Endothelial cell (in vitro differentiated cells): ENCODE results near the gene RAB35. TPM values are rescaled to one million over a fixed set of nuclear protein-coding genes. Genes with fewer than 3 reads are reported as not detected.
A peak's percentile ranks its signal among the peaks of the same experiment; 100 is the strongest.

ENCODE experiments used
- DNase-seq: peaks from one replicate; pipeline ENCODE4 v3.0.0; 2021; ENCODE audit warnings: low spot score
- H3K27ac Mint-ChIP-seq: one replicate; pipeline ENCODE4 v1.8.0; 2021; ENCODE audit warnings: mixed read lengths, inconsistent platforms; ENCODE audit not compliant: unreplicated experiment
- H3K27me3 Mint-ChIP-seq: one replicate; pipeline ENCODE4 v1.8.0; 2021; ENCODE audit warnings: mild to moderate bottlenecking, moderate library complexity, mixed read lengths, inconsistent platforms; ENCODE audit not compliant: unreplicated experiment
- H3K36me3 Mint-ChIP-seq: one replicate; pipeline ENCODE4 v1.8.0; 2021; ENCODE audit warnings: mild to moderate bottlenecking, low read depth, mixed read lengths, inconsistent platforms; ENCODE audit not compliant: unreplicated experiment
- H3K4me1 Mint-ChIP-seq: one replicate; pipeline ENCODE4 v1.8.0; 2021; ENCODE audit warnings: mild to moderate bottlenecking, mixed read lengths, inconsistent platforms; ENCODE audit not compliant: unreplicated experiment
- H3K4me3 Mint-ChIP-seq: one replicate; pipeline ENCODE4 v1.8.0; 2021; ENCODE audit warnings: mild to moderate bottlenecking, mixed read lengths, inconsistent platforms; ENCODE audit not compliant: unreplicated experiment
- H3K9me3 Mint-ChIP-seq: one replicate; pipeline ENCODE4 v1.8.0; 2021; ENCODE audit warnings: mixed read lengths, inconsistent platforms; ENCODE audit not compliant: unreplicated experiment
- total RNA-seq: library from RNA; stranded (reverse); fragmentation: NEBNext Ultra II Directional; extraction: Animal tissue kit (Norgen Biotek cat#: 25700); gene quantifications from one replicate; pipeline ENCODE4 v1.2.1, GENCODE V29; 2021; ENCODE audit not compliant: unreplicated experiment
- TF ChIP-seq, protein P1 (sequence below): fragments of 200-600 bp; sonication (generic); IDR thresholded peaks from one replicate; pipeline ENCODE4 v1.5.0; 2021; ENCODE audit warnings: antibody characterized with exemption; ENCODE audit not compliant: unreplicated experiment

The RAB35 gene
- total RNA-seq, 1 donor from 2014 or later: 76.4 TPM

DNA sequence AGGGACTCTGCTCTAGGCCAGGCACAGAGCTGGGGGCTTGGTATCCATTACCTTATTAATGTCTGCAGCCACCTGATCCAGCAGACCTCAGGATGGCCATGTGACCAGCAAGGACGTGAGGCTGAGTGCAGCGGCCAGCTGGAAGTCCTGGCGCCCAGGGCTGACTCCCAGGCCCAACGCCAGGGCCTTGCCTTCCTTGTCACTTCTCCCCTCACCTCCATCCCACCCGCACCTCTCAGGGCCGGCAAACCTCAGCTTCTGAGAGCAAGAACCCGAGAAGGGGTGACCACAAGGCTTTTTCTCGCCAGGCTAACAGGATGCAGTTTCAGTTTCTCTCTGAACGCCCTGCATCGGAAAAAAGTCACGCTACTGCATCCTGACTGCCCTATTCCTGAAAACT lies 15.4 kb downstream of the RAB35 start:
- Mint-ChIP-seq H3K27ac (no peak overlapping the region), H3K4me3 (peak overlapping the region; percentile 69), H3K9me3 (no peaks in the 10 kb centered on the region), H3K4me1 (peaks cover 24% of the 10 kb centered on the region), H3K27me3 (peaks cover 4% of the 10 kb centered on the region), H3K36me3 (peaks cover 12% of the 10 kb centered on the region)
- no peak for DNase-seq
- TF ChIP-seq, protein P1, sequence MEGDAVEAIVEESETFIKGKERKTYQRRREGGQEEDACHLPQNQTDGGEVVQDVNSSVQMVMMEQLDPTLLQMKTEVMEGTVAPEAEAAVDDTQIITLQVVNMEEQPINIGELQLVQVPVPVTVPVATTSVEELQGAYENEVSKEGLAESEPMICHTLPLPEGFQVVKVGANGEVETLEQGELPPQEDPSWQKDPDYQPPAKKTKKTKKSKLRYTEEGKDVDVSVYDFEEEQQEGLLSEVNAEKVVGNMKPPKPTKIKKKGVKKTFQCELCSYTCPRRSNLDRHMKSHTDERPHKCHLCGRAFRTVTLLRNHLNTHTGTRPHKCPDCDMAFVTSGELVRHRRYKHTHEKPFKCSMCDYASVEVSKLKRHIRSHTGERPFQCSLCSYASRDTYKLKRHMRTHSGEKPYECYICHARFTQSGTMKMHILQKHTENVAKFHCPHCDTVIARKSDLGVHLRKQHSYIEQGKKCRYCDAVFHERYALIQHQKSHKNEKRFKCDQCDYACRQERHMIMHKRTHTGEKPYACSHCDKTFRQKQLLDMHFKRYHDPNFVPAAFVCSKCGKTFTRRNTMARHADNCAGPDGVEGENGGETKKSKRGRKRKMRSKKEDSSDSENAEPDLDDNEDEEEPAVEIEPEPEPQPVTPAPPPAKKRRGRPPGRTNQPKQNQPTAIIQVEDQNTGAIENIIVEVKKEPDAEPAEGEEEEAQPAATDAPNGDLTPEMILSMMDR: no peak

DNA sequence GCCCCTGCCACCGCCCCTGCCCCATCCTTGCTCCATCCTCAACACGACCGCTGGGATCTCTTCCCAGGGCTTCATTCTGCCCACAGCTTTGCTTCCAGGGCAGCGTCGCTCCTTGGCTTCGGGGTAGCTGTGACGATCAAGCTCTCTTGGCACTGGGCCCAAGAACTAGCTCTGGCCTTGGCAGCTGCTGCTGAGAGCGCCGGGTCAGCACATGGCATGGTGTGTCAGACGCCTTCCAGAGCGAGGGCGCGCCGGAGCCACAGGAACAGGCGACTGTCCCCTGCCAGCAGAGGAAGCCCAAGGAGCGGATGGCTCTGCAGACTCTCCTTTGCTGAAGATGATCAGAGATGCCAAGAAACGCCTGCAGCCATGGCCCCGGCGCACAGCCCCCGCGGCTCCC lies 15.9 kb downstream of the RAB35 start:
- peaks cover 26% of the 10 kb centered on the region for H3K4me1 Mint-ChIP-seq
- TF ChIP-seq, protein P1: no peak
- no peaks in the 10 kb centered on the region for H3K9me3 Mint-ChIP-seq
- no peak for DNase-seq
- peaks cover 4% of the 10 kb centered on the region for H3K27me3 Mint-ChIP-seq
- no peak overlapping the region for H3K4me3 Mint-ChIP-seq
- H3K36me3 Mint-ChIP-seq: peaks cover 12% of the 10 kb centered on the region
- no peak overlapping the region for H3K27ac Mint-ChIP-seq

GRCh38 chr12:120099738-120100137 lies 16.8 kb downstream of the RAB35 start:
- Mint-ChIP-seq H3K27ac (no peak overlapping the region), H3K36me3 (peaks cover 7% of the 10 kb centered on the region)
- no peak for DNase-seq

GRCh38 chr12:120098756-120099470 lies 17.6 kb downstream of the RAB35 start:
- H3K9me3 Mint-ChIP-seq: no peaks in the 10 kb centered on the region
- H3K27me3 Mint-ChIP-seq: peaks cover 7% of the 10 kb centered on the region
- peaks cover 14% of the 10 kb centered on the region for H3K4me1 Mint-ChIP-seq
- no peak for DNase-seq
- peaks cover 5% of the 10 kb centered on the region for H3K36me3 Mint-ChIP-seq
- H3K27ac Mint-ChIP-seq: no peak overlapping the region
- TF ChIP-seq, protein P1: no peak
- no peak overlapping the region for H3K4me3 Mint-ChIP-seq

More at GRCh38 chr12:120099738-120100137, 16.8 kb downstream of the RAB35 start:
- TF ChIP-seq, protein P1: no peak
- Mint-ChIP-seq H3K27me3 (peaks cover 5% of the 10 kb centered on the region), H3K4me3 (no peak overlapping the region), H3K9me3 (no peaks in the 10 kb centered on the region), H3K4me1 (peaks cover 21% of the 10 kb centered on the region)

GRCh38 chr12:120096671-120097202 lies 19.8 kb downstream of the RAB35 start:
- peaks cover 13% of the 10 kb centered on the region for H3K27me3 Mint-ChIP-seq
- H3K4me3 Mint-ChIP-seq: no peak overlapping the region
- TF ChIP-seq, protein P1: no peak
- H3K27ac Mint-ChIP-seq: no peak overlapping the region
- peaks cover 6% of the 10 kb centered on the region for H3K4me1 Mint-ChIP-seq
- no peak for DNase-seq
- H3K9me3 Mint-ChIP-seq: no peaks in the 10 kb centered on the region
- H3K36me3 Mint-ChIP-seq: peaks cover 3% of the 10 kb centered on the region
